Lower leg skin (tissue), 3 donors: Measurements from ENCODE around the gene CFAP92.

Experiments used
- CTCF ChIP-seq, 3 donors: fragments of 450-650 bp; IDR thresholded peaks; one replicate each; pipeline ENCODE4 v1.5.1; 2016; ENCODE audit warnings: antibody characterized with exemption in 3 of 3, mild to moderate bottlenecking in 3 of 3, moderate library complexity in 2 of 3
- POLR2A ChIP-seq, 2 donors: fragments of 450-650 bp; IDR thresholded peaks; one replicate each; pipeline ENCODE4 v1.6.1; 2016 to 2017; ENCODE audit warnings: antibody characterized with exemption in 2 of 2, mild to moderate bottlenecking in 1 of 2, moderate library complexity in 1 of 2

DNA sequence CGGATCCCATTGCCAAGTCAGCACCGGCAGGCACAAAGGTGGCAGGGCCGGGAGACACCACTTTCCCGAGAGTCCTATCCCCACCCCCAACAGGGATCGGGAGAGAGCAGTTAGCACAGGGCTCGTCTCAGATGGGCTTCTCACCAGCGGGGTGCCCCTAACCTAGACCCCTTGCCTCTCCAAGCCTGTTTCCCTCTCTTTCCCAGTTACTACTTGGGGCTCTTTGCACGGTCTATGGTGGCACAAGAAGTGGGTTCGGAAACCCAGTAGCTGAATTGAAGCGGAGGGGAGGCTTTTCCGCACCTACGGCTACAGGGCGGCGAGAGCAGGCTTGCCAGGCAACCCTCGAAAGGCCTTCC is 6.8 kb upstream of the CFAP92 start:
- no peak for TF ChIP-seq CTCF (IDR thresholded peaks at IDR 0.05)
- TF ChIP-seq POLR2A (IDR thresholded peaks at IDR 0.05), result no peak
